NCI-H510A treated with DMSO at 0.1 percent for 48 hours (cell line): ENCODE data around the gene MEOX1.
"Not testable (repeated sequence)": the region's sequence is repeated elsewhere in the genome, so short reads cannot be mapped to it uniquely, and the experiment has no call there.

Experiments used
- DNase-seq: peaks from one replicate; lab custom pipeline; 2025; lab: John Stamatoyannopoulos, UW

Gene MEOX1

DNA sequence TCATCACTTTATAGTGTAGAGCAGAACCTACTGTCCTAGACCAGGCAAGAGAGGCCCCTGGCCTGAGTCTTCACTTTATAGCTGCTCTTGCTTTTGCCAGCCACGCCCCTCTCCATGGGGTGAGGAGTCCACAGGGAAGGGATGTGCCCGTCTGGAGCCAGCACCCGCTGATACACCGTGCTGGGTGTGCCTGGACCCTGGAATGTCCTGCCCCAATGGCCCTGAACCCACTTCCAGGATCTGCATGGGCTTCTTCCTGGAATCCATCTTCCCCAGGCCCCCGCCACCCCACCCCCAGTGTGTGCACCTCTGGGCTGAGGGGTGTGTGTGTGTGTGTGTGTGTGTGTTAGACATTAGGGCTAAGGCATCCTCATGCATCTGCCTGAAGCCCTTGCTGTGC lies 44.9 kb downstream of the MEOX1 start:
- no peak for DNase-seq

DNA sequence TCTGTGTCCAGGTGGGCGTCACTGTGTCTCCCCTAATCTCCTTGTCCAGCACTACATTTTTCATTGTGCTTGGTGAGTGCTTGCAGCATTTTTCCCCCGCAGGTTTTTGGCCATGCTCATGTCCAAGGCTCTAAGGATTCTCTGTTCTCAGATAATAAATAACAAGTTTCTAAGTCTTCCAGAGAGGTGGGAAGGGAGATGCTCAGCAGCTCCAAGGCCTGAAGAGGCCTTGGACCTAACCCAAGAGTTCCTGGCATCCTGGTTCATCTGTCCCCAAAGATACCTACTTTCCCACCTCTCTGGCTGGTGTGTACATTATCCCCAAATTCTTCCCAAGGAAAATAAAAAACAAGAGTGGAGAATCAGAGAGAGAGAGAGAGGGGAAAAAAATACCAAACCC lies 45.3 kb downstream of the MEOX1 start:
- DNase-seq = no peak

DNA sequence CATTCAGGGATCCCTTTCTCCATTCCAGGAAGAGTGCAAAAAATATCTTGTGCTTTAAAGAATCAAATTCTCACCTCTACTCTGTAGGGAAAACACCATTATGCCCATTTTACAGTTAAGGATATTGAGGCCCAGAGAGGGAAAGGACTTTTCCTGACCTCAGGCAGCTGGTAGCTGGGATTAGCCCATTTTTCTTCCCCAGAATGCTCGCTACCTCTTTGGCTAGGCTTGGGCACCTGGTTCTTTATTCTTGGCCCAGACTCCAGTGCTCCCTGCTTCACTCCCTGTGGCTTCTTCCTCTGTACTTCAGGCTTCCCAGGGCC lies 45.7 kb downstream of the MEOX1 start:
- no peak for DNase-seq

DNA sequence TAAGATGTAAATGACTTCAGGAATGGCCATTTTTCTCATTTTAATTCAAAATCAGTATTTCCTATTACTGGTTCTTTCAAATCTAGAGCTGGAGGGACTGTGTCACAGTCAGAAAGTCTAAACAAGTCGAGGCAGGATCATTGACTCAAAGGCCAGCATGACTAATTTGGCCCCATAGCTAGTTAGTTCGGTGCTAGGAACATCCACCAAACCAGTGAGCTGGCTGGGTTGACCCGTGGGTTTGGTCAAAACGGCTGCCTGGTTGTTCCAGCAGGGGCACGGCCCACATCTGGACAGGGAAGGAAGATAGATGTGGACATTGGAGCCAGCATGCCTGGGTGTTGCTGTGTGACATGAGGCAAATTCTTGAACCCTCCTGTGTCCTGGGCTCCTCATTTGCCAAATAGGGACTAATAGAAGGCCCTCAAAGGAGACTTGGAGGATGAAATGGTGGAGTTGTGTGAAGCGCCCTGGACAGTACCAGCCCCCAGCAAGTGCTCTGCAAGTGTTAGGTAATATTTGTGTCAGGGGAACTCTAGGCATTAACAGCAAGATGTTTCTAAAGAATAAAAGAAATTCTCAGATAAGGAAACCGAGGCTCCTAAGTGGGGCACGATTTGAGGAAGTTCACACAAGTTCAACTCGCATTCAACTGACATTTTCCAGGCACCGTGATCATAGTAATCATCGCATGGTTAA lies 46.2 kb downstream of the MEOX1 start:
- DNase-seq = no peak

DNA sequence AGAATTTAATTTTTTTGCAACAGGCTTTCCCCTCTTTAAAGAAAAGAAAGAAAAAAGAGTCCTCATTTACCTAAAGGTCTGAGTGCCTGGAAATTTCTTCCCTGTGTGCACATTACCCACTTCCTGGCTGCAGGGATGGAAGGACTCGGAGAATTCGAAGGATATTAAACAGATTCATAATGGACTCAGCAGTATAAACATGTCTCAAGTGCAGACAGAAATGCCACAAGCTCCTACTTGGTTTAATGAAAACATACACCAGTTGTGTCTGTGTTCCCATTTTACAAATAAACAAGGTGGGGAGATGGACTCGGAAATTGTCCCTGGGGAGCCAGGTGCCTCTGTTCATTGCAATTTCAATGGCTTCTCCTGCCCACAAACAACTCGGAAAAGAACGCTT lies 47.2 kb downstream of the MEOX1 start:
- DNase-seq = no peak

DNA sequence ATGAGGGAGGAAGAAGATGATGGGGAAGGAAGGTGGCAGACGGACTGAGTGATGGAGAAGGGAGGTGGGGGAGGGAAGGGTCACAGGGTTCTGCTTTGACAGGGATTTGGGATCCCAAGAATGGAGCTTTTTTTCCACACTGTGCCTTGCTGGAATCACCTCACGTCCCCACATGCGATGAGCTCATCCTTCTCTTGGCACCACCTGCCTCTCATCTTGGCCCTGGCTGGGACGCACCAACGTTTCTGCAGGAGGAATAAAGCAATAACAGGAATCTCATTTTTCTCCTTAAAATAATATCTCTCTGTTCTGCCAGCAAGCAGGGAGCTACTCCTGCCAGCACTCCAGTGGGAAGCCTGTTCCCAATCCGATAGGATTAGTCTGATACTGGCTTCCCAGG lies 47.8 kb downstream of the MEOX1 start:
- DNase-seq = no peak

DNA sequence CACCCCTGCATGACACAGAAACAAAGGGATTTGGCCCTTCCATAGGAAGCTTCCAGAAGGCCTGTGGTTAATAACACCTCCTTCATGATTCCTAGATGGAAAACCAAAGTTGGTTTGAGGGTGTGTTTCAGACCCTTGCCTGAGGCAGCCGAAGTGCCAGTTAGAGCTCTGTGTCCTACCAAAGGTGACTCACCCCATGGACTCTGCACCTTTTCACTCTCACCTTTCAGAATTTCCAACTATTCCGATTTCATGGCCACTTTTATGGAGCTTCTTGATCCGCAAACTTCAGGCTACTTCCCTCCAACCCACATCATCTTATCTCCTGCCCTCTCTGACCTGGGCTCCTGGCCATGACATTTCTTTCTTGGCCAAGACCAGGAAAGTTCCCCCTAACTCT lies 49.2 kb downstream of the MEOX1 start:
- no peak for DNase-seq

DNA sequence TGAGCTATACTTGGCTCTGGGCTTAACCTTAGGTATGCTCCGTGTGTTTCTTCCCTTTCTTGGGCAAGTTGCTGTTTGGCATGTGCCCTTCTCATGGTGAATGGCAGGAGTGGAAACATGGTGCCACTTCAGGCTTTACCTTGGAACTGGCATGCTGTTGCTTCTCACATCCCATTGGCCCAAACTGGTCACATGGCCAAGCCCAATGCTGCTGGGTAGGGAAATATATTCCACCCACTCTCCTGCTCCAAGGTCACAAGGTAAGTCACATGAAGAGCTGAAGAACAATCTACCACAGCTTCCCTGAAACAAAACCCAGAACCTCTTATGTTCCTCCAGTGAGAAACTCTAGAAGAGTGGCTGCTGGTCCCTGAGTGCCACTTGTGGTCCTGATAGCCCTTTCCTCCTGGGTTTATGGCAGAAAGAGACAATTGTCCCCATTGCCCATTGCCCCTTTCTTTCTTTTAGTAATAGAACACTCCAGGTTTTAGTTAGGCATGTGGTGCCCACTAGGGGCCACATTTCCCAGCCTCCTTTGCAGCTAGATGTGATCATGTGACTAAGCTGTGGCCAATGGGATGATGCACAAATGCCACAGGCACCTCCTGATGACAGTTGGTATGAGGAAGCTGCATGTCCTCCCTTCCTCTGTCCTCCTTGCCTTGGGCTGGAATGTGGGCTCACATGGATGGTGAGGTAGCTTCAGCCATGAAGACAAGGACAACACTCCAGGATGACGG lies 50.3 kb downstream of the MEOX1 start:
- no peak for DNase-seq

DNA sequence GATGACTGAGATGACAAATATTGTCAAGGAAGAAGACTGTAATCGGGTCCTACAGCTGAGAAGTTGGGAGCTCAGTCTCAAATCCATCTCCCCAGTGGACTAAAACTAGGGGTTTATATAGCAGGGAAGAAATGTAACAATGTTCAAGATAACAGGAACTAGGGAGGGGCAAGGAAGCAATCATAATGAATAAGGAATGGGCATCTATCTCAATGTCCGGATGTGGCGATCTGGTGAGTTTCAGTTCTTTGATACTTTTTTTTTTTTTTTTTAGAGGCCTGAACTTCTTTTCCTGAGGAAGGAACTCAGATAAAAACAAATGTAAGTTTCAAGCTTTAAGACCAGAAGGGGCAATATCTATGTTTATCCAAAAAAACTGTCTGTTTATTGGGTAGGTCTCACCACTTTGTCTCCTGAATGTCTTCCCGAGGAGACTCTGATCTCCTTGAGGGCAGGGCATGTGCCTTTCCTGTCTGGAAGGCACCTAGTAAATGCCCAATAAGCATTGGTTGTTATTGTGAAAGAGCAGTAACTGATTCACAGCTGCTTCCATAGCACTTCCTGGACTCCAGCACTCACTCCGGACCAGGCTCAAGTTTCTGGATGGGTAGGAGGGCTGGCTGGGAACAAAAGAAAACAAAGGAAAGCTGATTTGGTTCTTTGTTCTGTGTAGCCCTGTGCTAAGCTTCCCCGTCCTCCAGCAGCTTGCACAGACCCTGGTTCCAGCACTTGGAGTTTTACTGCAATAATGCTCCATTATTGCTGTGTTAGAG lies 51.9 kb downstream of the MEOX1 start:
- no peak for DNase-seq

DNA sequence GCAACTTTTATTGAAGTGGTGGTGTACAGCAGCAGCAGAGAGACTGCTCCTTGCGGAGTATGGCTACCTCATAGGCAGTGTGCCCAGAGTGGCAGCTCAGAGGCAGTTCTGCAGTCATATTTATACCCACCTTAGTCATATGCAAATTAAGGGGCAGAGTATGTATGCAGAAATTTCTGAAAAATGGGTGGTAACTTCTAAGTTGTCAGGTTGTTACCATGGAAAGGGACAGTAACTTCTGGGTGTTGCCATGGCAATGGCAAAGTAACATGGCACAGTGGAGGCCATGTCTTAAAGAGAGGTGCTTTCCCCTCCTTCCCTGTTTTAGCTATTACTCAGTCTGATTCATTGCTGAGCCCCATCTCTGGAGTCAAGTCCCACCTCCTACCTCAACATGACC lies 53.4 kb downstream of the MEOX1 start:
- DNase-seq = no peak

DNA sequence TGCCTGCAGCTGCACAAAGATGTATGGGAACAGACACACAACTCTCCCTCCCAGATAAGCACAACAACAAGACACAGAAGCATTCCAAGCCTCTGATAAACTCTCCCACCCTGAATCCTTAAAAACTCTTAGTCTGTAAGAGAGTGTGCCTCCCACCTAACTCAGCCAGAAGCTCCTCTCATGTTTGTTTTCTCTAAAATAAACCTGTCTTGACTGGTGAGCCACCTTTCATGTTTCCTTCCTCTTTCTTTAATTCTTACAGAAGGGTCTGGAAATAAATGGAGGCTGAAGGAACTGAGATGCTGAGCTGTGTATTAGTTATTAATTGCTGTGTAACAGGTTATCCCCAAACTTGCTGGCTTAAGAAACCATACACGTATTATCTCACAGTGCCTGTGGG lies 57.2 kb downstream of the MEOX1 start:
- no peak for DNase-seq

DNA sequence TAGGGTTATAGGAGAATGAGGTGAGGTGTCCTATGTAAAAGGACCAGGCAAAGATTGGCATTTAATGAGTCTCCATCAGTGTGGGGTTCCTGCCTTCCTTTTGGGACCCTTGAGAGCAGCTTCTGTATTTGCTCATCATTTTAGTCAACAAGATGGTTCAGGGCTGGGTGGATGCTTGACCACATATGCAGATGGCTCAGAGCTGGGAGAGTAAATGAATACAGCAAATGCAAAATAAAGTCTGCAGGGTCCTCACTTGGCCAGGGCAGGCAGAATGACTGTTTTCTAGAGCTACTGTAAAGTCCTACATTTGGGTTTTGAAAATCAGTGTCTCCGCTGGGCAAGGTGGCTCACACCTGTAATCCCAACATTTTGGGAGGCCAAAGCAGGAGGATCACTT lies 58.4 kb downstream of the MEOX1 start:
- DNase-seq = no peak

DNA sequence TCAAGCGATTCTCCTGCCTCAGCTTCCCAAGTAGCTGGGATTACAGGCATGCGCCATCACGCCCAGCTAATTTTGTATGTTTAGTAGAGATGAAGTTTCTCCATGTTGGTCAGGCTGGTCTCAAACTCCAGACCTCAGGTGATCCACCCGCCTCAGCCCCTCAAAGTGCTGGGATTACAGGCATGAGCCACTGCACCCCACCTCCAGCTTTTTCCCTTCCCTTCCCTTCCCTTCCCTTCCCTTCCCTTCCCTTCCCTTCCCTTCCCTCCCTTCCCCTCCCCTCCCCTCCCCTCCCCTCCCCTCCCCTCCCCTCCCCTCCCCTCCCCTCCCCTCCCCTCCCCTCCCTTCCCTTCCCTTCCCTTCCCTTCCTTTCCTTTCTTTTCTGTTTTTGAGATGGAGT lies 59.2 kb downstream of the MEOX1 start:
- not testable (repeated sequence) for DNase-seq

DNA sequence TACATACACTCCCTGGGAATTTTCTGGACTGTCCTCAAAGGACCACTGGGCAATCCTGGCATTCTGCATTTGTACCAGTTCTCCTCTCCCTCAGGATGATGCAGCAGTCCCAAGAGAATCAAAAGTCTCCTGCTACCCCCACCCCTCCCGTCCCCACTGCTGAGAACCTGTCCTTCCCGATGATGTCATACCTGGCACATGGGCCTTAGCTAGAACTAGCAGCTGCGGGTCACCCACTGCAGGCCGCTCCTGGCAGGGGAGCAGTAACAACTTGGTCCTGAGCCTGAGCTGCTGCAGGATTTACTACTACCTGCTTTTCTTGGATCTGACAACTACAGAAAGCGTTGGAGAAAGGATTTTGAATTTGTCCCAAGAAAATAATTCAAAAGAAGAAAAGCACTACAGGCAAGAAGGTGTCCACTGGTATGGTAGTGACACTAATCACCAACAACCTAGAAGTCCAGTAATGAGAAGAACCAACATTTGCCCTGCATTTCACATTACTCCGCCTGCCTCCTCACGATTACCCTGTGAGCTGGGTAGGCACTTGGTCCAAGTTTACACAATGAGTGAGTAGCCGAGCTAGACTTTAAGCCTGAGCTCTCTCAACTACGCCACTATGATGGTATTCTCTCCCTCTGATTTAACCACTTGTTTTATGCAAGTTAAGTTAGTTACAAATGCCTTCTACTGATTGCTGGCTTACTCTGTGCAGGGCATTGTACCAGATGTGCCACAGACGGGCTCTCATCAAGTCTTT lies 60.3 kb downstream of the MEOX1 start:
- no peak for DNase-seq

DNA sequence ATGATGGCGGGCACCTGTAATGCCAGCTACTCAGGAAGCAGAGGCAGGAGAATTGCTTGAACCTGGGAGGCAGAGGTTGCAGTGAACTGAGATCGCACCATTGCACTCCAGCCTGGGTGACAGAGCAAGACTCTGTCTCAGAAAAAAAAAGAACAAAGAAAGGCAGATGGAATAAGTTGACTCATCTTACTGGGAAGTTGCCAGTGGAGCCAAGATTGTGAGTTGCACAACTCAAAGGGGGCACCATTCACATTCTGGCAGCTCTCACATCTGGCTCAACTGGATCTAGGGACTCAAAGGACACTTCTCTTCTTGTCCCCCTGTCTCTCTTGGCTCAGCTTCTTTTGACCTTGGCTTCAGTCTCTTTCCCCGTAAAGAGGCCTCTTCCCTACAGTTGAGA lies 61.9 kb downstream of the MEOX1 start:
- no peak for DNase-seq

DNA sequence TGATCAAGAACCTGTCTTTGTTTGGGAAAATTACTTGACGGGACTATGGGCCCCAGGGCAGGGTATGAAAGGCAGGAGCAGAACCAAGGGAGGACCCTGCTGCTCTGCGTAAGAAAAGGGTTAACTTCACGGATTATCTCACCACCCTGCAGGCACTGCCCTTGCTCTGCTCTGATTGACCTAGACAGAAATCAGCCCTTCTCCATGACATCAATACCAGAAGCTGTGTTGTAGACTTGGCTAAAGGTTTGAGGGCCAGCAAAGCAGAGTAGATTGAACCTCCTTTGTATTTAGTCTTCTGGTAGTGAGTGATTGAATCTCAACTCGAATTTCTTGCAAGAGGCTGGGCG lies 62.7 kb downstream of the MEOX1 start:
- DNase-seq = no peak

DNA sequence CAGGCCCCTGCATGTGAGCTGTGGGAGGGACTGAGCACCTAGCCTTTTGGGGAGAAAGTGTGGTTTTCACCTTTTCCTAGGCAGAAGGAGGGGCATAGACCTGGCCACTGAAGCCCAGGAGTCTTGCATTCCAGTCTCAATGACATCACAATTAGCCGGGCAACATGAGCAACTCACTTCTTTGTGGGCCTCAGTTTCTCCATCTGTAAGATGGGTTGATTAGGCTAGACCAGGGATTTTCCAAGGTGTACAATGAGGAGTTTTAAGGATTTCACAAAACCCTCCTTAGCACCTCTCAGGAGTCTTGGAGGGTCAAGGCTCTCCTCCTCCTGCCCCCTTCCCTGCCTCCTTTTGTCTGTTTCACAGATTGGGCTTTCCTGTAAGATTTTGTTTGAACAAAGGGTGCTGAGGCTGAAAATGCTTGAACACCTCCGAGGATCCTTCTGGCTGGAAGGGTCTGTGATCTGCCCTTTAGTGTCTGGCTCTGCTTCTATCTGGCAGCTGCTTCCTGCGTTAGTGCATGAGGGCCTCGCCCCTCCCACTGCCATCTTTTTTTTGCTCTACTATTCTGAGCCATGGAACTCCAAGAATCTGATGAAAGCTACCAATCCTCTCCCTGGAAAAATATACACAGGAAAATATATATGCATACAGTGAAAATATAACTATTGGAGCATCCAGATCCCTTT lies 63.2 kb downstream of the MEOX1 start:
- DNase-seq = no peak

DNA sequence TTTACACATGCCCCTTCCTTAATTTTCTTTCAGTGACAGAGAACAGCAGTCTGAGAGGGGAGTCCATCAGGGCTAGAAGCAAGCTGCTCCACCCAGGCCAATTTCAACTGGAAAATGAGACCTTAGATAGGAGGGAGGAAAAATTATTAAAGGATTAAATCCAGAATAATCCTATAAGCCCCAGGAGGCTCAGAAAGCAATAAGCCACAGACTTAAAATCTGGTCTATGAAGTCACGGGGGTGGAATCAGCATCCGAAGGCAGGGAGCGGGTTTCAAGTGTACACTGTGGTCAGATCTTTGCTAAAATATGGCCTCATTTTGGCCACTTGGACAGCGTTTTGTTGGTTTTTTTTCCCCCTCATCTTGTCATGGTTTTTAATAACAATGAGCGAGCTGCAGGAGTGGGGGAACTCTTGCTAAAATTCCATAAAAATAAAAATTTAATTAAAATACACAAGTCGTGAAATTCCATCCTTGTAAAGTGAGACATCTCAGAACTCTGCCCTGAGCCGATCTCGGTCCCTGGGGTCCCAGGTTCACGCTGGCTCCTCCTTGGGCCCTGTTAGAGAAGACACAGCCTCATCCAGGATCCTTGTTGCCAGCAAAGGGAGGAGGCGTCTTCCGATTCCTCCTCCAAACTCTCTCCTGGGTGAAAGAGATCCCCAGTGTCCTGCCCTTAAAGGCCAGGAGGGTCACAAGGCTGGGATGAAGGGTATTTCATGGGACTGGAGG lies 63.9 kb downstream of the MEOX1 start:
- no peak for DNase-seq

DNA sequence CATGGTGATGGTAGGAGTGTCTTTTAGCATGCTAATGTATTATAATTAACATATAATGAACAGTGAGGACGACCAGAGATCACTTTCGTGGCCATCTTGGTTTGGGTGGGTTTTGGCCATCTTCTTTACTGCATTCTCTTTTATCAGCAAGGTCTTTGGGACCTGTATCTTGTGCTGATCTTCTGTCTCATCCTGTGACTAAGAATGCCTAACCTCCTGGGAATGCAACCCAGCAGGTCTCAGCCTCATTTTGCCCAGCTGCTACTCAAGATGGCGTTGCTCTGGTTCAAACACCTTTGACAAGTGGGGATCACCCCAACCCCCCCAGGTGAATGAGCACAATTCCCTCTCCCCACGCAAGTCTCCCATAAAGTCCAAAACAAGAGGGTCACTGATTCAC lies 66.3 kb downstream of the MEOX1 start:
- DNase-seq = no peak

DNA sequence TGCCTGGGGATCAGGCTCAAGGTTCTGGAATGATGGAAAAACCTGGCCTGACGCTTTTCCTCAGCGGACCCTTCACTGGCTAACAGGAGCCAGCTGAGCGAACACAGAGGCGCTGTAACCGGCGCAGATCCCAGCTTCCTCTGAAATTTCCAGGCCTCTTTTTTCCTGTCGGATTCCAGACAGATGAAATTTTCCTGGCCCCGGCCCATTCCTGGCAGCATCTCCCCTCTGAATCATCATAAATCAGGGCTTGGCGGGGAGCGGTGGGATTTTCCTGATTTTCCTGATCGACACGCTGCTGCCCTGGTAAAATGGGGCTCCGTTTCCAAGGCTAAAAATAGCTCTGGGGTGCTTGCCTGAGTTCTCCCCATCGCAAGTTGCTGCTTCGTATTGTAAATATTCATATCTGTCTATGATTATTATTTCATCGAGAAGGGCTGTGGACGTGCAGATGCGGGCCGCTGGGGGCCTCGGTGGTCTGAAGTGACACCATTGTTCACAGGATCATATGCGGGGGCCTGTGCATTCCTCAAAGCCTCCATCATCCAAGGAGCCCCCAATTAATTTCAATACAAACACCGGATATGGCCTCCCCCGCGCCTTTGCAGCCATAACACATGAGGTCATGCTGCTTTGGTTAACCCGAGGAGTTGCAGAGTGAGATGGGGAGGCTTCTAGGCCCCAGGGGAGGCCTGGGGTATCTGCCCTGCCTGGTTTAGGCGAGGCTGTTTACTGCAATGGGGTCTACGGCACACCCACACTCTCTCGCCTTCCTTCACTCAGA lies 69.8 kb downstream of the MEOX1 start:
- no peak for DNase-seq

DNA sequence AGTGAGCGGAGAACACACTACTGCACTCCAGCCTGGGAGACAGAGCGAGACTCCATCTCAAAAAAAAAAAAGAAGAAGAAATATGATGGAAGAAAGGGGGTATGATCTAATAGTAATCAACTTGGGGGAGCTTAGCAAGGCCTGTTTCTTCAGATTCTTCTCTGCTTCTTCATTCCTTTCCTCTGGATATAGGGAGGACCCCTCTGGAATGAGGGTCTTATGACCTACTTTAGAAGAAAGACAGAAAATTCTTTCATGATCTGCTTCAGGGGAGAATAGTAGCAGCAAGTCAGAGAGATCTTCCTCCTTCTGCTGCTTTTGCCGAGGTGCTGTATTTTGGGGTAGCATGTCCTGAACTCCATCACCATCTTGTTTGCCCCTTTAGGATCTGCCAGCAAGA lies 70.7 kb downstream of the MEOX1 start:
- DNase-seq = no peak
